ENCODE data around the gene SNX8.

GRCh38 chr7:2217206-2217605 lies 97.0 kb downstream of the SNX8 start:
- no peak for TF ChIP-seq ZNF543 (CRISPR knock-in tag; IDR thresholded peaks at IDR 0.05)
- TF ChIP-seq ZNF232 (CRISPR knock-in tag; IDR thresholded peaks at IDR 0.05; ENCODE audit: borderline replicate concordance), result no peak
- no peak for TF ChIP-seq ZNF354B (CRISPR knock-in tag; IDR thresholded peaks at IDR 0.05)
- TF ChIP-seq ZNF574 (CRISPR knock-in tag; IDR thresholded peaks at IDR 0.05), result no peak
- TF ChIP-seq FUBP1 (CRISPR knock-in tag; IDR thresholded peaks at IDR 0.05; ENCODE audit: borderline replicate concordance), result no peak
- TF ChIP-seq MXD4 (CRISPR knock-in tag; IDR thresholded peaks at IDR 0.05), result no peak
- no peak for TF ChIP-seq BHLHE40 (IDR thresholded peaks at IDR 0.05; ENCODE audit: low read length)
- no peak for TF ChIP-seq EZH2 (conservative IDR thresholded peaks at IDR 0.05; ENCODE audit: low read depth, low read length)

All from HepG2 (cell line).